NOMO-1 treated with dmso at 0.1 percent for 144 hours (cell line): ENCODE data around the gene RIMKLB.
"Not testable (repeated sequence)": the region's sequence is repeated elsewhere in the genome, so short reads cannot be mapped to it uniquely, and the experiment has no call there.

Source experiments
- DNase-seq: peaks from one replicate; lab custom pipeline; 2025; ENCODE audit not compliant: unreplicated experiment; lab: John Stamatoyannopoulos, UW

Gene RIMKLB

GRCh38 chr12:8770499-8770898 is 72.7 kb downstream of the RIMKLB start:
- no peak for DNase-seq

DNA sequence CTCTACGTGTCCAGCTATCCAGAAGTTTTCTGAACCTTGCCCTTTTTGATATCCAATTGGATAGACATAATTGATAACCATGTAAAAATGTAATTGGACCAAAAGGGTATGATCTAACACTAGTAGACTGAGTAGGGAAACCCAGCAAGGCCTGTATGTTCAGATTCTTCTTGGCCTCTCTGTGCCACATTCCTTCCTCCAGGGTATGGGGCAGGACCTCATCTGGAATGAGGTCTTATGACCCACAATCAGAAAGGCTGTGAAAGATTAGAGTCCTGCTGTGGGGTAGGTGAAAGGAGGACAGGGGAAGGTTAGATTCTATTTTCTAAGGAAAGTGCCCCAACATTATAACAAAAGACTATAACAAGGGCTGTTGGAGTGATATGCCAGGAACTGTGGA is 73.3 kb downstream of the RIMKLB start:
- no peak for DNase-seq

GRCh38 chr12:8773461-8773860 is 75.7 kb downstream of the RIMKLB start:
- no peak for DNase-seq

DNA sequence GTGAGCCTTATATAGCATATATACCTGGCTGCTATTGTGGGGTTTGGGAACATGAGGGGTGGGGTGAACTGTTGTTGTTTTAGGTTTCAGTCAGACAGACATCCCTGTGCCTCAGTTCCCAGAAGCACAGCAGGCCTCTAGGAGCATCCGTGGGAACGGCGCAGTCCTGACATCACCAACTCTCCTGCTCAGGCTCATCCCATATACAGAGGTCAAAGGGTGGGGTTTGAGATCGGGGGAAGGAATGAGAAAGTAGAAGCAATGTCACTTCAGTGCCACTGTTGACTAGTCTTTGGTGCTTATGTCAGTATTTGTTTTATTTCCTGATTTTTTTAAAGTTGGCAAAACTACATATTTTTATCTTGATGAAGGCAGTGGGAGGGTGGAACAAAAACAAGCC is 81.5 kb downstream of the RIMKLB start:
- DNase-seq, result no peak

DNA sequence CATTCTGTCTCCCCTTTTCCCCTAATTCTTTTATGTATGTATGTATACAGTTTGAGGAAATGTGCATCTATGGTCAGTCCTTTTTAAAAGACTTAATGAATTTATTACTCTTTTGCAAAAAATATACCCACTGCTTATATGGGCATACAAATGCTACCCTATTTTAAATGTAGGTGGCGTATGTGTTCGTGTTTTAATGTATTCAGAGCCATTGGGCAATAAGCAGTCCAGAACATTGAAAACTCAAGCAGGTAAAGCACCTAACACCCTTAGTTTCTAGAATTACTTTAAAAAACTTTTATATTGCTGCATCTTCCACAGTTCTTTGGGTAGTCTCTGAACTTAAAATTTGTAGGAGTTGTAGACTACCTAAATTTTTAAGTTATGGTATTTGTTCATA is 82.1 kb downstream of the RIMKLB start:
- DNase-seq, result no peak

GRCh38 chr12:8780389-8780788 is 82.6 kb downstream of the RIMKLB start:
- DNase-seq, result no peak

DNA sequence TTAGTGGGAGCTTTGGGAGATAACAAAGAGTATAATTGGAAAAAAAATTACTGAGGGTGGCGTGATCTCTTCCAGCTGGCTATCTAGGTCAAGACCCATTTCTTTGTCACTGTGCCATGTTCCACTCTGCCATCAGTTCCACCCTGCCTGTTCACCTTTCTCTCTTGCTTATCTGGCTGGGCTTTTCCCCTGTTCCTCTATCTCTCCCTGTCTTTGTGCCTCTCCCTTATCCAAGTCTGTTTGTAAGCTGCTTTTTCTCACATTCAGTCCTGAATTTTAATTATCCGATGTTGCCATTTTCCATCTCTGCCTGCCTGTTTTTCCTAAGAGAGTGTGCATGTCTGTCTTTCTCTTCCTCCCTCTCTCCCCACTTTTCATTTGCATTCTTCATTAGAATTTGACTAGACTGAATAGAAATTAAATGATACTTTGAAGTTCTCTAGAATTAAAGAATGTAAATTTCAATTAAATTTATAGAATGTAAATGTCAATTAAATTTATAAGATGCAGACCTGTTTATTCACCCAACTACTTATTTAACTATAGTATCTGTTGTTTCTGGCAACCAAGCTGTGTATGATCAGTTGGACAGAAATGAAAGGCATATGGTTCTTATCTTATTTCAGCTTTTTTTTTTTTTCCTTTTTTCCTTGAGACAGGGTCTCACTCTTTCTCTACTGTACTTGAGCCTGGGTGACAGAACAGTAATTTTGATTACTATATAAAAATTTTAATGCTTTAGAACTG is 83.8 kb downstream of the RIMKLB start:
- DNase-seq, result no peak

DNA sequence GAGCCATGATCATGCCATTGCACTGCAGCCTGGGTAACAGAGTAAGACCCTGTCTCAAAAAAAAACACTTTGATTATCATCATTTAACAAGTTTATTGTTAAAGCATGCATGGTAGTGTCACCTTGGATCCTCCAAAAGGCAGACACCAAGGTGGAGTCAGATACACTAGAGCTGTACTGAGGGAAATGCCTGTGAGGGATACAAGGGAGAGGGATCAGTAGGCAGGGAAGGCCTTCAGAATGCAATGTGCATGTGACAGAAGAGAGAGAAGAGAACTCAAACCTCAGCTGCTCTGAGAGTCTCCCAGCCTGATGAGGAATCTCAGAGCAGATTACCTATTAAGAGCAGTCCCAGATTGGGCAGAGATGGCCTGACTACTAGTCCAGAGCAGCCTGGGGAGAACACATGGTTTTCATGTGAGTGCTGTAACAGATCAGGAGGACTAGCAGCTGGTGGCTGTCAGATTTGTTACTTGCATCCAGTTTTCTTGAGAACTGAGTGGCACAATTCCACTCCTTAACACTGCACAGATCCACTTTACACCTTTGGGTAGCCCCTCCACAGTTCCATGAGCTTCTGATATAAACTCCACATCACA is 86.6 kb downstream of the RIMKLB start:
- DNase-seq, result no peak

DNA sequence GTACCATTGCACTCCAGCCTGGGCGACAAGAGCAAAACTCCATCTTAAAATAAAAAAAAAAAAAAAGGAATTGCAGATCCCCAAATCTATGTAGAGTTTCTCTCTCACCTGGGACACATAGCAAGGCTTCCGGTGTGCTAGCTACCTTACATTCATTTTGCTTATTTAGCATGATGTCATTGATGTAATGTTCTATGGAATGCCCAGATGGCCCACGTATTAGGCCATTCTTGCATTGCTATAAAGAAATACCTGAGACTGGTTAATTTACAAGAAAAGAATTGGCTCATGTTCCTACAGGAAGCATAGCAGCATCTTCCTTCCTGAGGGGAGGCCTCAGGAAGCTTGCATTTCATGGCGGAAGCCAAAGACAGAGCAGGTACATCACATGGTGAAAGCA is 87.7 kb downstream of the RIMKLB start:
- DNase-seq, result no peak

- DNase-seq, result not testable (repeated sequence)
These were observed 89.4 kb downstream of the RIMKLB start for GRCh38 chr12:8787206-8787605.

DNA sequence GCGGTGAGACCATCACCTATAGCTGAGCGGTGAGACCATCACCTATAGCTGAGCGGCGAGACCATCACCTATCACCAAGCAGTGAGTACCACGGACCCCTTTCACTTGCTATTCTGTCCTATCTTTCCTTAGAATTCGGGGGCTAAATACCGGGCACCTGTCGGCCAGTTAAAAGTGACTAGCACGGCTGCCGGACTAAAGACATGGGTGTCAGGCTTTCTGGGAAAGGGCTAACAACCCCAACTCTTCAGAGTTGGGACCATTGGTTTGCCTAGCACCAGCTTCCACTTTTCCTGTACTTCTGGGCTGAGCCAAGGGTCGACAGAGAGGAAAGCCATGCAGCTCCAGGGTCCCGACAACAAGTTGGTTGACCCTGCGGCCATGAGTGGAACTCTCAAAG is 90.9 kb downstream of the RIMKLB start:
- DNase-seq, result not testable (repeated sequence)

- DNase-seq, result not testable (repeated sequence)
These were observed 91.7 kb downstream of the RIMKLB start for GRCh38 chr12:8789341-8790013.

GRCh38 chr12:8793226-8793625 is 95.4 kb downstream of the RIMKLB start:
- DNase-seq, result not testable (repeated sequence)

GRCh38 chr12:8794611-8795010 is 96.8 kb downstream of the RIMKLB start:
- DNase-seq, result not testable (repeated sequence)

DNA sequence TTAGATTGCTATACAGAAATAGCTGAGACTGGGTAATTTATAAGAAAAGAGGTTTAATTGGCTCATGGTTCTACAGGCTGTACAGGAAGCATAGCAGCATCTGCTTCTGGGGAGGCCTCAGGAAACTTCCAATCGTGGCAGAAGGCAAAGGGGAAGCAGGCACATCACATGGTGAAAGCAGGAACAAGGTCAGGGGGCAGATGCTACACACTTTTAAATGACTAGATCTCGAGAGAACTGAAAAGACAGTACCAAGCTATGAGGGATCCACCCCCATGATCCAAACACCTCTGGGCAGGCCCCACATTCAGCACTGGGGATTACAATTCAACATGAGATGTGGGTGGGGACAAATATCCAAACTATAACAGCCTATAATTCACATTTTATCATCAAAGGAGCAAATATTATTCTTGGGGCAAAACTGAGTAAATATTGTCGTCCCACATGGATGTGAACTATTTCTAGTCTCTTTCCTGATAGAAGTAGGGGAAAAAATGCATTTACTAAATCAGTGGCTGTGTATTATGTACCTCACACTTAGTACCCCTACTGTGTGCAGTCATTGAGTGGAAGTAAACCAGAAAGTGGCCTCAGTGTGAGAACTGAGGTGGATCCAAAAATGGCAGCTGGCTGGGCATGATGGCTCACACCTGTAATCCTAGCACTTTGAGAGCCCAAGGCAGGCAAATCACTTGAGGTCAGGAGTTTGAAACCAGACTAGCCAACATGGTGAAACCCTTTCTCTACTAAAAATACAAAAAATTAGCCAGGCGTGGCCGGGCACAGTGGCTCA is 99.2 kb downstream of the RIMKLB start:
- DNase-seq, result no peak

- not testable (repeated sequence) for DNase-seq
These were observed 103.4 kb downstream of the RIMKLB start for GRCh38 chr12:8801213-8801612.

- DNase-seq, result not testable (repeated sequence)
These were observed 107.0 kb downstream of the RIMKLB start for GRCh38 chr12:8804833-8805232.

- not testable (repeated sequence) for DNase-seq
These were observed 107.7 kb downstream of the RIMKLB start for GRCh38 chr12:8805487-8805886.

- DNase-seq, result not testable (repeated sequence)
These were observed 109.3 kb downstream of the RIMKLB start for GRCh38 chr12:8807084-8807483.

DNA sequence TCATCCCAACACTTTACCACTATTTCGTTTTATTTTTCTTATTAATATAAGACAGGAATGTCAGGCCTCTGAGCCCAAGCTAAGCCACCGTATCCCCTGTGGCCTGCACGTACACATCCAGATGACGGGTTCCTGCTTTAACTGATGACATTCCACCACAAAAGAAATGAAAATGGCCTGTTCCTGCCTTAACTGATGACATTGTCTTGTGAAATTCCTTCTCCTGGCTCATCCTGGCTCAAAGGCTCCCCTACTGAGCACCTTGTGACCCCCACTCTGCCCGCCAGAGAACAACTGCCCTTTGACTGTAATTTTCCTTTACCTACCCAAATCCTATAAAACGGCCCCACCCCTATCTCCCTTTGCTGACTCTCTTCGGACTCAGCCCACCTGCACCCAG is 112.3 kb downstream of the RIMKLB start:
- not testable (repeated sequence) for DNase-seq
